Activated CD8-positive, alpha-beta memory T cell treated with anti-CD3 and anti-CD28 coated beads, Interleukin-2, amount 50 U/mL, for 1 hour (primary cell): ENCODE data around the gene RGS4.
"Not testable (repeated sequence)": the region's sequence is repeated elsewhere in the genome, so short reads cannot be mapped to it uniquely, and the experiment has no call there.

Experiments used
- DNase-seq: peaks from one replicate; pipeline ENCODE4 v3.0.0-alpha.2; 2020; ENCODE audit errors: extremely low read depth

Gene RGS4

DNA sequence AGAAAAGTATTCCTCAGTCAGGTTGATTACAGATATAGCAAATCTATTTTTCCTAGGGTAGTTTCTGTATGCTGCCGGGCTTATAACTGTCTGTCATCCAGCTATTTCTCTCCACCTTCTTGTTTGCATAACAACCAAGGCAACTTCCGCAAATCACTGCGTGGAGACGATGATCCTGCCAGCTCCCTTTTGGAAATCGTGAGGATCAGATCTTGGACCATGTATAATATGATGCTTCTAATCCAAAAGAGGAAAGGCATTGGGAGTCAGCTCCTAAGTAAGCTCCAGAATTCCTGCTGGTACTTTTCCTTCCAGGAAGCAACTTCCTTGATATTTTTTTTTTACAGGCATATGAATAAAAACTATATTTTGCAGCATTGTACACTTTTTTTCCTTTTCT is 445 bp upstream of the RGS4 start:
- no peak for DNase-seq

DNA sequence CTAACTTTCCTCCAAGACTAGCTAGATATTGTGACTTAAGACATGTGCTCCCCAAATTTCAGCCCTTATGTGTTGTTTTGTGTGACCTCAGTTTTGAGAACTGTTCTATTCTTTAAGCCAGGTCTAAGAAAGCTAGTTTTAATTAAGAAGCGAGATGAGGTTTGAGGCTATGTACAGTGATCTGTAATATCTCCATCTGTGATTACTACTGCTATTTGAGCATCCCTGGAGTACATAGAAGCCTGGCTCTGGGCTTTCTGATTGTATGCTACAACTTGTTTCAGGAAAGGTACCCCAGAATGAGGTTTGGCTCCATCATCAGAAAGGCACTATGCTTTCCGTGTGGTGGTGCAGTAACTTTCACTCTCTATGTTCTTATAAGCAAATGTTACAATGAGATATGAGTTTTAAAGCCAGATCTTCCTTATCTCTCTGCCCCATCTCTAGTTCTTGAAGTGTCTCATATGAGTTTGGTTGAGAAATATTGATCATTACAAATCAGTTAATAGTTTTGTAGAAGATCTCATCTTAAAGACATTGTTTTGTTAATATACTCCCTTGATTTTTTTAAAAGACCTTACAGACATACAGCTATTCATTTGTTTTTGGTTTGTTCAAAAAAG is 605 bp downstream of the RGS4 start:
- DNase-seq, result no peak

DNA sequence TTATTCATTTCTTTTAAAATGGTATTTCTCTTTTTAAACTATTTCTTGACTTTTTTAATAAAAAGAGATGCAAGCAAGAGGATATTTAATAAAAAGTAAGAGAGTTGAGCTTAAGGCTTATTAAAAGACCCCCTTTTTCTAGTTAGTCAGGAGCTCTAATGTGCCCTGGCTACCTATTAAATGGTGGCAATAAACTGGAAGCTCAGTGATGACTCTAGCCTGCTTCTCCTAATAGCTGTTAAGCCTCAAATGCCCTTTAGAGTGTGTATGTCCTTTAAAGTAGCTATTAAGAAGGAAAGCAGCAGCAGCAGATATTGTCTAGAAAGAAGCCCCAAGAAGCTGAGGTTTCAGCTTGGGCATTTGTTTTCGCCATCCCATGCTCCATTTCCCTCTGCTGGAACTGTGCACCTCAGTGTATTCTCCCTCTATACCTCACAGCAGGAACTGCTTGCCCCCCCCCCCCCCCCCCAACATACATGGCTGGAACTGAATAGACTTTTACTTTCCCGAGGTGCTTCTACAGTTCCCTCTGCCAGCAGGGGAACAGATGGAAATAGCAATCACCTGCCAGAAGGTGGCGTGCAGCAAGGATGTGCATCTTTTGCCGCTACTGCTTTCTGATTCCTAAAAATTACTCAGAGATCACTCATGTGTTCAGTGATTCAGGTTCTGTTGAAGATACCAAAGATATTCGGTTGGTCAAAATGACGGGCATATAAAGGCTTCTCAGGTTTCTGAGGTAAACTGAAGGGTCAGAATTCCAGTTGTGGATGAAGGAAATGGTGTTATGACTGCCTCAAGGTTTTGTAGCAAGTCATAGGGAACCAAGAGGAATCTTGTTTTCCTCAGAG is 2.5 kb downstream of the RGS4 start:
- DNase-seq, result no peak

DNA sequence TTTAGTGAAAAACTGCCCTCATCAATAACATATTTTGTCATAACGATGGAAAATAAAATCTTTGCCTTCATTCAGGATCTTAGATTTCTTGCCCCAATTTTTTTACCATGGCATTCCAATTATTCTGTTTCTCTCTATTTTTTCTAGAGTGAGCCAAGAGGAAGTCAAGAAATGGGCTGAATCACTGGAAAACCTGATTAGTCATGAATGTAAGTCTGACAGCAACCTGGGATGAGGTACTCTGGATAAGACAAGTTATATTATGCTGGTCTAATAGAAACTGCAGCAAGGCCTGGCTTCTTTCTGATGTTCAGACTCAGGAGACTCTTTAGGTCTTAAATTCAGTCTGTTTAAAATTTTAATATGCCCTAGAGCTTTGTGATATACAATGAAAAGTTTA is 3.5 kb downstream of the RGS4 start:
- no peak for DNase-seq

DNA sequence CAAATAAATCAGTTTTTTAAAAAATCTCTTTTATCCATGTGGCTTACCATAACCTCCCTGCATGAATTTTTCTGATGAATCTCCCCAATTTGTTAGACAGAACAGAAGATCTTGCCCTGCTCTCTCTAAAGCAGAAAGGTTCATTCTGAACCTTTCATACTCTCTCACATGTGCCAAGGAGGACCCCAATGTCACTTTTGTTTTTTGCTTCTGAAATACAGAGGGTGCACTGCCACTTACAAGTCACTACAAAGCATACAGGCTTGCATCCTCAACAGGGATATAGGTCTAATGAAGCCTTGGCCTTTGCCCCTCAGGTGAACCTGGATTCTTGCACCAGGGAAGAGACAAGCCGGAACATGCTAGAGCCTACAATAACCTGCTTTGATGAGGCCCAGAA is 4.8 kb downstream of the RGS4 start:
- no peak for DNase-seq

DNA sequence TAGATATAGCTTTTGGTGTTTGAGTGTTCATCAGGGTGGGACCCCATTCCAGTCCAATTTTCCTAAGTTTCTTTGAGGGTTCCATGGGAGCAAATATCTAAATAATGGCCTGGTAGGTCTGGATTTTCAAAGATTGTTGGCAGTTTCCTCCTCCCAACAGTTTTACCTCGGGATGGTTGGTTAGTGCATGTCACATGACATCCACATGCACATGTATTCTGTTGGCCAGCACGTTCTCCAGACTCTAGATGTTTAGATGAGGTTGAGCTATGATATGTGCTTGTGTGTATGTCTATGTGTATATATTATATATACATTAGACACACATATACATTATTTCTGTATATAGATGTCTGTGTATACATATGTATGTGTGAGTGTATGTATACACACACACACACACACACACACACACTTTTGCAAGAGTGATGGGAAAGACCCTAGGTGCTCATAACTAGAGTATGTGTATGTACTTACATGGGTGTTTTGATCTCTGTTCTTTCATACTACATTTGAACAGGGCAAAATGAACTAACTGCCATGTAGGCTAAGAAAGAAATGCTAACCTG is 5.6 kb downstream of the RGS4 start:
- no peak for DNase-seq

DNA sequence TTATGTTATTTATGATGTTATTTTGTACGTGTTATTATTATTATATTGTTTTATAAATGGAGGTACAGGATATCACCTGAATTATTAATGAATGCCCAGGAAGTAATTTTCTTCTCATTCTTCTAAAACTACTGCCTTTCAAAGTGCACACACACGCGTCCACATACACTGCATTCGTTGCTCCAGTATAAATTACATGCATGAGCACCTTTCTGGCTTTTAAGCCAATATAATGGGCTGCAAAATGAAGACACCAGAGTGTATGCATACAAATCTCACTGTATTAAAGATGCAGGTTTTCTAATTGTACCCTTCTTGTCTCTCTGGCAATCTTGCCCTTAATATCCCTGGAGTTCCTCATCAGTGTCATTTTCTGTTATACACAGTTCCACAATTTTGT is 6.9 kb downstream of the RGS4 start:
- DNase-seq, result no peak

DNA sequence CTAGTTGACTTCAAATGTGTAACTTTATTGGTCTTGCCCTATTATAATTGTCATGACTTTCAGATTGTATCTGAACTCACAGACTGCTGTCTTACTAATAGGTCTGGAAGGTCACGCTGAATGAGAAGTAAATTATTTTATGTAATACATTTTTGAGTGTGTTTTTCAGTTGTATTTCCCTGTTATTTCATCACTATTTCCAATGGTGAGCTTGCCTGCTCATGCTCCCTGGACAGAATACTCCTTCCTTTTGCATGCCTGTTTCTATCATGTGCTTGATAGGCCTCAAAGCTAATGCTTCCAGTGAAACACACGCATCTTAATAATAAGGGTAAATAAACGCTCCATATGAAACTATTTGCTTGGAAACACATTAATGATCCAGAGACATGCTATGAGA is 7.3 kb downstream of the RGS4 start:
- DNase-seq, result no peak

DNA sequence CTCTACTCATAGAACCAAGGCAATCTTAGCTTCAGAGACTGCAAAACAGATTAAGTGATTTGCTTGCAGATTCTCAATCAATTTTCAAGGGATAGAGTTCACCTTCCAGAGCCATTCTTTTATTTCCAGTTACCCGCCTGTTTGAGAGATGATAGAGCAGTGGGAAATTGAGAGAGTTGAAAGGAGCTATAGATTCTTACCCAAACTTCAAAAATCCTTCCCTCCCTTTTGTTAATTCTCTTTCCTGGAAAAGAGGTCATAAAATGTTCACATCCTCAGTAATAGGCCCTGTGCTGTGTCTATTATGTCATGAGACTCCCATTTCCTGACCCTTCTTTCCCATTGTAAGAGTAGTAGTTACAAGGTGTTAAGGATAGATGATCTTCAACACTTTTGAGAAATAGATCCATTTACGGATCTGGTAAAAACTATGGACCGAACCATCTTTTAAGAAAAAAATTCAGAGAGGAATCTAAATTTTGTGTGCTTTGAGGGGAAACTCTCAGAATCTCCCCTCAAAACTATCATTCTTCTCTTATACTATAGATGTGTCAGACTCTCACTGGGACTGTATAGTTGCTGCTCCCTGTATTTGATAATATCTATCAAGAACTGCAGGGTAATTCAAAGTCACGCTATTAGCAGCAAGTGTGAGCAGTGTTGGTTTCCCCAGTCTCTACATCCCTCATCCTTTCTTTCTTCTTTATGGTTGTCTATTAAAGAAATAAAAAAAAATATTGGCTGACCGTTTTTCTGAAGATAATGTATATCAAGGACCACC is 8.0 kb downstream of the RGS4 start:
- DNase-seq, result no peak

DNA sequence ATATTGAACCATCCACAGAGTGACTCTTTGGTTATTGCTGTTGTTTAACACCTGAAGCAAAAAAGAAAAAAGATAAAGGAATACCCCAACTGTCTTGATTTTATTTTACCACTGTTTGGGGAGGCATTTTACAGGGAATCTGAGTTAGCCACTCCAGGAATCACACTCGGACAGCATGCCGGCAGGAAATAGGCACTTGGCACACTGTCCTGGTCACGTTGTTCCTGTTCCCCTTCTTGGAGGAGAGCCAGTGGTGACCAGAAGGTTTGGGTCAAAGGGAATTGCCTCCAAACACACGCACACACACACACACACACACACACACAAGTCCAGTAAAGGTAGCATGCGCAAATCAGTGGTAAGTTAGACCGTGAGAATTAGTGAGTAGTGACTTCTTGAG is 13.8 kb downstream of the RGS4 start:
- no peak for DNase-seq

DNA sequence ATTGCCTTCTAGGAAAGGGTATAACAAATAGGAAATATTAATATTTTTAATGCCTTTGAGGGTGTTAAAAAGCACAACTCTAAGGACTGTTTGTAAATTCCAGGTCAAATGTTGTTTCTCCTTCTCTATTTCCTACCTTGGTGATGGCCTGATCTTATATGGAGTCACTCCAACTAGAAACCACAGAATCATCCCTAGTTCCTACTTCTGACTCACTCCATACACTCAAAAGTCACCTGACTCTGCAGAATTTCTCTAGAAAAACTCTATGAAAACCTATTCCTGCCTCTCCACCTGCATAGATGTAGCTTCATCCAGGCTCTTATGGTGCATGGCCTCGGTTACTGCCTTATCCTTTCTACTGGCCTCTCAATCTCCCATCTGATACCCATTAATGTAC is 14.5 kb downstream of the RGS4 start:
- no peak for DNase-seq

DNA sequence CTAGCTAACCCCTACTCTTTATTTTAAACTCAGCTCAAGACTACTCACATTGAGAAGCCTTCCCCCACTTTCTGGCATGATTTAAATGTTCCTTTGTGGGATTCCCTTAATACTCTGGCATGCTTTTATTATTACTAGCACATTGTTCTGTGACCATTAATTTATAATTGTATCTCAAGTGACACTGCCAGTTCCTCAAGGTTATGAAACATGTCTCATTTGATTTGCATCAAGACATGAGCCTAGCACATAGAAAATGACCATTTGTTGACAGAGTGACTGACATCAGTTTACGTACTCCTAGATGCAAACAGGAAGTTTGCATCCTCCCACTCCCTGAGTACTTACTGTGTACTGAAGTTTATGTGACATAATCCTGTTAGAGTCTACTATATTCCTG is 15.2 kb downstream of the RGS4 start:
- DNase-seq, result no peak

DNA sequence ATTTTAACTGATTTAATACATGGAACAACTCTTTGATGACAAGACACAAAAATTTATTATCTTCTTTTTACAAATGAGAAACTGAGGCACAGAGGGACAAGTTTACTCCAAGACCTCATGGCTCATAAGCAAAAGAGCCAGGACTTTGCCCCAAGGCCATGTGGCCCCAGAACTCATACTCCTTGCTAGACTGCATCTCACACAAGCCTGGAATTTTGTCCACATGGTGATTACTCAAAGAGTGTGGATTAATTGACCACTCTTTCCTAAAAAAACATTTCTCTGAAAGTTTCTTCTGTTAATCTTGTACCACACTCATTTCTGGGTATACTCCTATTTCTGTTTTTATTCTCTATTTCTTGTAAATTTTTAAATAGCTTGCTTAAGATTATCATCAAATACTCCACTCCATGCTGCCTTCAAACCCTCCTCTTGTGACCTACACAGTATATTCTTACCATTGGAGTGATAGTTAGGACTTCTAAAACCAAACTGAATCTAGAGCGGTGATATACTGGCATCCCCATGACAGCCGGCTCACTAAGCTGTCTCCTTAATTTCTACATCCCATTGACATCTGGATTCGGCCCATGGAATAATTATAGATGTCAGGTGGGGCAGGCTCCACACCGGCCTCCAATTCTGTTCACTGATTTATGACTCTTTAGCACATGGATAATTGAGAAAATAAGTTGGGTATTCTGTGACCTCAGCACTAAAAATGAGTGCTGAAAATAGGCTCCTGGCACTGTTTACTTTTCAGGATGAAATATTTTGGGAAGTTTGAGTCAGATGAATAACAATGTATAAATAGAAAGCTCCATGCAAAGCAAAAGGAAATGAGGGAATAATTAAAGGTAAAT is 16.1 kb downstream of the RGS4 start:
- no peak for DNase-seq

DNA sequence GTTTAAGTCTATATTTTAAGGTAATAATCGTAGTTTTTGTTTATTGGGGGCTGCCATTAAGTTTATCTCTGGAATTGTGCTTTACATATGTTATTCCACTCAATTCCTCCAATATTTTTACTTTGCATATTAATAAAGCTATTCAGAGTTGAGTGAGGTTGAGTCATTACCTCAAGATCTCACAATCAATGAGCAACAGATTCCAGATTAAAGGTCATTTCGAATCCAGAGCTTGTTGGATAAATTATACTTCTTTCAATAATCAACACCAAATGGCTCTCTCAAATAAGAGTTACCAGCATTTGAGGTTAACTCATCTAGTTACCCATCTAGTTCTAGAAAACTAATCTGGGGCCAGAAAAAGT is 16.7 kb downstream of the RGS4 start:
- DNase-seq, result no peak

DNA sequence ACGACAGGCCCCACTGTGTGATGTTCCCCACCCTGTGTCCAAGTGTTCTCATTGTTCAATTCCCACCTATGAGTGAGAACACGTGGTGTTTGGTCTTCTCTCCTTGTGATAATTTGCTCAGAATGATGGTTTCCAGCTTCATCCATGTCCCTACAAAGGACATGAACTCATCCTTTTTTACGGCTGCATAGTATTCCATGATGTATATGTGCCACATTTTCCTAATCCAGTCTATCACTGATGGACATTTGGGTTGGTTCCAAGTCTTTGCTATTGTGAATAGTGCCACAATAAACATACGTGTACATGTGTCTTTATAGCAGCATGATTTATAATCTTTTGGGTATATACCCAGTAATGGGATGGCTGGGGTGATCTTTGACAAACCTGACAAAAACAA is 20.0 kb downstream of the RGS4 start:
- DNase-seq, result not testable (repeated sequence)

DNA sequence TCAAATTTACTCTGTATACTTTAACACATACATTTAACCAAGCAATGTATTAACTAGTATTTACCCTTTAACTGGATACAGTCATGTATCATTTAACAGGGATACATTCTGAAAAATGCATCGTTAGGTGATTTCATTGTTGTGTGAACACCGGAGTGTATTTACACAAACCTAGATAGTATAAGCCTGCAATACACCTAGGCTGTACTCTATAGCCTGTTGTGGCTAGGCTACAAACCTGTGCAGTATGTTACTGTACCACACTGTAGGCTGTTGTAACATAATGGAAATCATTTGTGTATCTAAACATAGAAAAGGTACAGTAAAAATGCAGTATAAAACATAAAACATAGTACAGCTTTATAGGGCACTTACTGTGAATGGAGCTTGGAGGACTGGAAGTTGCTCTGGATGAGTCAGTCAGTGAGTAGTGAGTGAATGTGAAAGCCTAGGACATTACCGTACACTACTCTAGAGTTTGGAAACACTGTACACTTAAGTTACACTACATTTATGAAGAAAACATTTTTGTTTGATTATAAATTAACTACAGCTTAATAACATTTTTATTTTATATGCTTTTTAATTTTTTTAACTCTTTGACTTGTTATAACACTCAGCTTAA is 21.3 kb downstream of the RGS4 start:
- DNase-seq, result no peak

DNA sequence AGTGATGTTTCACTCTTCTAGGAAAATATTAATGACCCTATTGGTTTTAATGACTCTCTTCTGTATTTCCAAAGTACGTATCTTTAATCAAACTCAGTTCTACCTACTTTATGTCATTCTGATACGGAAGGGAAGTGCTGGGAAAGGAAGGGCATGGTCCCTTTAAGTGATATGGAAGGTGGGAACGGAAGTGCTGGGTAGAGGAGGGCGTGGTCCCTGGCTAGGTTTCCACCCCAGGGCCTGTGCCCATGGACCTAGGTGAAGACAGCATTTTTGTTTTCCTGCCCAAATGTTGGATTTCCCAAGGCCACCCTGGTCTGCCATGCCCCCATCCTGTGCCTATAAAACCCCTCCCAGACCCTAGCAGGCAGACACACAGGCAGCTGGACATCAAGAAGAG is 24.0 kb downstream of the RGS4 start:
- no peak for DNase-seq

DNA sequence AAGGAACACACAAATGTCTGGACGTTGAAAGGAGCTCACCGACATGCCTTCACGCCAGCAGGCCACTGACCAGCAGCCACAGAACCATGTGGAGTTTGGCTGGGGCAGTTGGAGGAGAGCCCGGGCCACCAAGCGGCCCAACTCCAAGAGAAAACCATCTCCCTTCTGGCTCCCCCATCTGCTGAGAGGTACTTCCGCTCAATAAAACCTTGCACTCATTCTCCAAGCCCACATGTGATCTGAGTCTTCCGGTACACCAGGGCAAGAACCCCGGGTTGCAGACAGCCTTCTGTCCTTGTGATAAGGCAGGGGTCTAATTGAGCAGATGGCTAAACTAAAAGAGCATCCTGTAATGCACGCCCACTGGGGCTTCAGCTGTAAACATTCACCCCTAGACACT is 24.4 kb downstream of the RGS4 start:
- DNase-seq, result no peak

DNA sequence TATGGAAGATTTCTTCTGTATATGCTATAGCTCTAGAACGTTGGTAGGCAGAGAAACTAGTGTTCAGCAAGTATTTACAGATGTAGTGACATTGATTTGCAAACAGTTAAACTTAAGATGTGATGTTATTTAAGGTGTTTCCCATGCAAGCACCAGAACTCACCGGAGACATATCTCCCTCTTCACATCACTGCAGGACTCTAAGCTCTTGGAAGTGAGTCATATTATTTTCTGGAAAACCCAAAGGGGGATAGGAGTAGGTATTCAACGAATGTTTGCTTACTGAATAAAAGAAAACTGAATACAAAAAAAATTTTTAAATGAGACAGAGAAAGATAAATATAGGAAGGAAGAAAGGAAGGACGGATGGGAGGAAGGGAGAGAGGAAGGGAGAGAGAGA is 25.0 kb downstream of the RGS4 start:
- DNase-seq, result no peak

DNA sequence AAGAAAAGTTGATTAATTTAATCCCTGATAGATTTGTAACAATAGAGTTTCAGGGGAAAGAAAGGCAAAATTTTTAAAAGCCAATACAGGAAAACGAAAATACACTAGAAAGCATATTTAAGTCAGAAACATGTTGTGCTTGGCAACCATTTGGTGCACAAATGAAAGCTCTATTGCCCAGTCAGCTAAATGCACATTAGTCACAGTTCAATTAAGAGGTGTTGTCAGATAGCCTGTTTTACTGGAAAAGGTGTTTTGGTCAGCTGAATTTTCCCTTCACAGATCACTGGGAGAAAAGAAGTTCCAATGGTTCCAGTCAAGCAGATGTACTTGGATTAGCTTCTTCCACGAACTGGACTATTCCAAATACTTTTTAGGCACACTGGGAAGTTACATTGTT is 25.4 kb downstream of the RGS4 start:
- DNase-seq, result no peak

DNA sequence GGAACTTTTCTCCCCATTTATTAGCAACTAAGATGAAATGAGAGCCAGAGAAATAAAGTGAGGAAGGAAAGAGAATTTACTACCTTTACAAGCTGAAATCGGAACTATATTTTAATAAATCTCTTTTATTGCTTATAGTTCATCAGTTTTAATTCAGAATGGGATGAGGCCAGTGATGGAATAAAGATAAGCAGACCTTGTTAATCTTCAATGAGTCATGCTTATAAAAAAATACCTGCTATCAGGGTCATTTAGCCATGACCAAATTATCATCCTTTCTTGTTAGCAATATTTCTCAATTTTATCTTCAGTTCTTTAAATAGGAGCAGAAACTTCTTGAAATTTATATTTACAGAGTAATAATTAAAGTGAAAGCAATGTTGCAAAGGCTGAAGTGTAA is 26.1 kb downstream of the RGS4 start:
- DNase-seq, result no peak
